Natural killer cell (primary cell): ENCODE data around the gene DDR2. TPM values are rescaled to one million over a fixed set of nuclear protein-coding genes. Genes with fewer than 3 reads are reported as not detected.

Source experiments
- ATAC-seq, 3 donors: fragments of 150-1000 bp in 2 of 3; fragments of 200-7000 bp in 1 of 3; cut with Tn5 transposase; 1 replicate in 1 of 3; 2 replicates in 2 of 3; pipeline ENCODE4 v1.10.0; 2021; ENCODE audit warnings: mild to moderate bottlenecking in 2 of 3, moderate library complexity in 2 of 3
- DNase-seq, 2 donors: peaks; one replicate each; pipeline versions ENCODE4 v3.0.0 to v3.0.0-alpha.2; 2013 to 2021; ENCODE audit warnings: mixed read lengths in 1 of 2
- H3K27ac ChIP-seq: one replicate; pipeline ENCODE4 v1.5.1; 2013; ENCODE audit warnings: mild to moderate bottlenecking, low read length
- H3K27me3 ChIP-seq: one replicate; pipeline ENCODE4 v1.6.1; 2013; ENCODE audit warnings: low read length; ENCODE audit not compliant: control insufficient read depth, insufficient read depth
- H3K36me3 ChIP-seq: one replicate; pipeline ENCODE4 v1.6.1; 2013; ENCODE audit warnings: low read length; ENCODE audit not compliant: control insufficient read depth, insufficient read depth
- H3K4me1 ChIP-seq: one replicate; pipeline ENCODE4 v1.6.1; 2013; ENCODE audit warnings: low read length; ENCODE audit not compliant: control insufficient read depth, insufficient read depth
- H3K4me3 ChIP-seq: one replicate; pipeline ENCODE4 v1.5.1; 2013; ENCODE audit warnings: low read length
- H3K9me3 ChIP-seq: one replicate; pipeline ENCODE4 v1.6.1; 2013; ENCODE audit warnings: low read length; ENCODE audit not compliant: control insufficient read depth, insufficient read depth
- H3K27ac Mint-ChIP-seq, 2 donors: one replicate each; pipeline ENCODE4 v1.8.0; 2022; ENCODE audit warnings: mild to moderate bottlenecking in 2 of 2, mixed read lengths in 2 of 2, moderate library complexity in 1 of 2
- H3K27me3 Mint-ChIP-seq, 2 donors: one replicate each; pipeline ENCODE4 v1.8.0; 2022; ENCODE audit warnings: low read depth in 2 of 2, mixed read lengths in 2 of 2
- H3K36me3 Mint-ChIP-seq: one replicate; pipeline ENCODE4 v1.8.0; 2022; ENCODE audit warnings: mixed read lengths
- H3K4me1 Mint-ChIP-seq, 2 donors: one replicate each; pipeline ENCODE4 v1.8.0; 2022; ENCODE audit warnings: mixed read lengths in 2 of 2
- H3K4me3 Mint-ChIP-seq: one replicate; pipeline ENCODE4 v1.8.0; 2022; ENCODE audit warnings: mild to moderate bottlenecking, moderate library complexity, mixed read lengths
- H3K9me3 Mint-ChIP-seq, 2 donors: one replicate each; pipeline ENCODE4 v1.8.0; 2022; ENCODE audit warnings: mixed read lengths in 2 of 2
- CTCF ChIP-seq: fragments of 200-600 bp; IDR thresholded peaks from one replicate; pipeline ENCODE4 v1.8.0; 2022; ENCODE audit warnings: antibody characterized with exemption
- WGBS: methylation state at CpG from one replicate; pipeline ENCODE4 v1.1.7; 2013; ENCODE audit warnings: missing lambda C conversion rate; ENCODE audit not compliant: insufficient coverage; 5-methylcytosine and 5-hydroxymethylcytosine counted together
- intact Hi-C: fragments of 100-400 bp; cut with micrococcal nuclease; formaldehyde crosslinking; loops from one replicate; pipeline ENCODE4 v1.14.2; 2022
- total RNA-seq, 4 donors: library from RNA; stranded (reverse); fragments of 120-200 nt in 1 of 4; gene quantifications; one replicate each; pipeline versions ENCODE4 v1.2.3 to v1.2.4, GENCODE V29; 2013 to 2022

The DDR2 gene
- total RNA-seq, 3 donors from 2014 or later (not counting 1 experiment from before 2014, with no cell fraction given) = 1.5 to 2.0 (median 1.8) TPM

GRCh38 chr1:162587761-162588260, 44.5 kb upstream of the DDR2 start:
- H3K27me3 ChIP-seq = no peaks in the 10 kb centered on the region
- no peak for TF ChIP-seq CTCF
- no peak for ATAC-seq
- peaks cover 0 to 11% of the 10 kb centered on the region in 2 donors for H3K4me1 Mint-ChIP-seq
- 89% methylated on average over 2 of the region's 5 CpGs for WGBS
- no peaks in the 10 kb centered on the region for H3K4me1 ChIP-seq
- H3K27me3 Mint-ChIP-seq = no peaks in the 10 kb centered on the region
- no peak overlapping the region for H3K27ac Mint-ChIP-seq
- no peak overlapping the region for H3K4me3 Mint-ChIP-seq
- no peak overlapping the region for H3K4me3 ChIP-seq
- H3K36me3 Mint-ChIP-seq = peaks cover 4% of the 10 kb centered on the region
- peaks cover 22% of the 10 kb centered on the region for H3K36me3 ChIP-seq
- DNase-seq = no peak
- H3K9me3 Mint-ChIP-seq = no peaks in the 10 kb centered on the region
- intact Hi-C loops = no loop called here
- no peaks in the 10 kb centered on the region for H3K9me3 ChIP-seq
- H3K27ac ChIP-seq = no peak overlapping the region

- no peaks in the 10 kb centered on the region for H3K9me3 ChIP-seq
- no peak for DNase-seq
- Mint-ChIP-seq H3K36me3 (peaks cover 9% of the 10 kb centered on the region), H3K27ac (peak overlapping the region in 1 of 2 donors; percentile 49), H3K27me3 (no peaks in the 10 kb centered on the region), H3K4me1 (peaks cover 0 to 11% of the 10 kb centered on the region in 2 donors), H3K9me3 (no peaks in the 10 kb centered on the region), H3K4me3 (no peak overlapping the region)
- H3K27ac ChIP-seq = no peak overlapping the region
- H3K27me3 ChIP-seq = no peaks in the 10 kb centered on the region
- H3K36me3 ChIP-seq = peaks cover 18% of the 10 kb centered on the region
- no peak for TF ChIP-seq CTCF
- H3K4me1 ChIP-seq = no peaks in the 10 kb centered on the region
- H3K4me3 ChIP-seq = no peak overlapping the region
- 100% methylated on average over 1 of the region's 3 CpGs for WGBS
- intact Hi-C loops = no loop called here
- ATAC-seq = no peak
These were observed 42.2 kb upstream of the DDR2 start for GRCh38 chr1:162590101-162590500.

GRCh38 chr1:162590686-162591085, 41.6 kb upstream of the DDR2 start:
- Mint-ChIP-seq H3K36me3 (peaks cover 9% of the 10 kb centered on the region), H3K9me3 (no peaks in the 10 kb centered on the region), H3K27me3 (no peaks in the 10 kb centered on the region), H3K27ac (peak overlapping the region in 1 of 2 donors; percentile 49), H3K4me3 (no peak overlapping the region), H3K4me1 (peaks cover 0 to 11% of the 10 kb centered on the region in 2 donors)
- intact Hi-C loops = no loop called here
- H3K27ac ChIP-seq = no peak overlapping the region
- WGBS = 100% methylated on average over 2 of the region's 2 CpGs
- H3K4me1 ChIP-seq = no peaks in the 10 kb centered on the region
- no peaks in the 10 kb centered on the region for H3K27me3 ChIP-seq
- ATAC-seq = peak in 1 of 3 donors; percentile 54
- H3K9me3 ChIP-seq = no peaks in the 10 kb centered on the region
- peaks cover 18% of the 10 kb centered on the region for H3K36me3 ChIP-seq
- H3K4me3 ChIP-seq = no peak overlapping the region
- TF ChIP-seq CTCF = no peak
- no peak for DNase-seq

GRCh38 chr1:162596514-162597170, 35.6 kb upstream of the DDR2 start:
- no peaks in the 10 kb centered on the region for H3K27me3 Mint-ChIP-seq
- Histone ChIP-seq H3K4me1 (no peaks in the 10 kb centered on the region), H3K27me3 (no peaks in the 10 kb centered on the region), H3K36me3 (peaks cover 22% of the 10 kb centered on the region), H3K9me3 (no peaks in the 10 kb centered on the region), H3K27ac (no peak overlapping the region), H3K4me3 (no peak overlapping the region)
- no peak overlapping the region for H3K27ac Mint-ChIP-seq
- H3K4me3 Mint-ChIP-seq = no peak overlapping the region
- WGBS = 98% methylated on average over 2 of the region's 2 CpGs
- peaks cover 9% of the 10 kb centered on the region for H3K36me3 Mint-ChIP-seq
- H3K4me1 Mint-ChIP-seq = no peaks in the 10 kb centered on the region
- DNase-seq = no peak
- ATAC-seq = no peak
- TF ChIP-seq CTCF = no peak
- no peaks in the 10 kb centered on the region for H3K9me3 Mint-ChIP-seq
- intact Hi-C loops = no loop called here
